Neural progenitor cell (in vitro differentiated cells): ENCODE data around the gene WFDC6. TPM values are rescaled to one million over a fixed set of nuclear protein-coding genes. Genes with fewer than 3 reads are reported as not detected.
A peak's percentile ranks its signal among the peaks of the same experiment; 100 is the strongest.

ENCODE experiments used
- DNase-seq: peaks from one replicate; pipeline ENCODE4 v3.0.0-alpha.2; 2016; ENCODE audit warnings: low spot score
- H2AFZ ChIP-seq: fragments of 200-600 bp; sonication (generic); replicated peaks from 2 replicates; pipeline ENCODE4 v1.6.1; 2016; ENCODE audit warnings: antibody characterized with exemption
- H3F3A ChIP-seq: fragments of 200-600 bp; sonication (generic); 2 replicates; pipeline ENCODE4 v1.6.1; 2016; ENCODE audit warnings: antibody characterized with exemption, low read depth
- H3K27ac ChIP-seq: fragments of 200-600 bp; sonication (generic); 2 replicates; pipeline ENCODE4 v1.5.1; 2016; ENCODE audit warnings: mild to moderate bottlenecking
- H3K27me3 ChIP-seq: fragments of 200-600 bp; sonication (generic); 2 replicates; pipeline ENCODE4 v1.6.1; 2016; ENCODE audit warnings: mild to moderate bottlenecking, moderate library complexity
- H3K36me3 ChIP-seq: fragments of 200-600 bp; sonication (generic); 2 replicates; pipeline ENCODE4 v1.5.1; 2016
- H3K4me1 ChIP-seq: fragments of 200-600 bp; sonication (generic); 2 replicates; pipeline ENCODE4 v1.6.1; 2016; ENCODE audit warnings: mixed run types
- H3K4me2 ChIP-seq: fragments of 200-600 bp; sonication (generic); 2 replicates; pipeline ENCODE4 v1.6.1; 2016
- H3K4me3 ChIP-seq: fragments of 200-600 bp; sonication (generic); 2 replicates; pipeline ENCODE4 v1.5.1; 2016
- H3K79me2 ChIP-seq: fragments of 200-600 bp; sonication (generic); 2 replicates; pipeline ENCODE4 v1.6.1; 2016; ENCODE audit warnings: low read depth
- H3K9ac ChIP-seq: fragments of 200-600 bp; sonication (generic); 2 replicates; pipeline ENCODE4 v1.6.1; 2016
- H3K9me3 ChIP-seq: fragments of 200-600 bp; sonication (generic); 2 replicates; pipeline ENCODE4 v1.5.1; 2016; ENCODE audit warnings: low read depth
- H4K20me1 ChIP-seq: fragments of 200-600 bp; sonication (generic); 2 replicates; pipeline ENCODE4 v1.6.1; 2016; ENCODE audit warnings: low read depth
- H3K27ac Mint-ChIP-seq: 3 replicates; pipeline ENCODE4 v1.8.0; 2021; ENCODE audit warnings: mixed read lengths
- H3K27me3 Mint-ChIP-seq: 2 replicates; pipeline ENCODE4 v1.8.0; 2022; ENCODE audit warnings: low read depth, mild to moderate bottlenecking, inconsistent platforms, moderate library complexity, mixed read lengths; ENCODE audit not compliant: insufficient read depth
- H3K36me3 Mint-ChIP-seq: 3 replicates; pipeline ENCODE4 v1.8.0; 2021; ENCODE audit warnings: mixed read lengths
- H3K4me1 Mint-ChIP-seq: 3 replicates; pipeline ENCODE4 v1.8.0; 2021; ENCODE audit warnings: mixed read lengths
- H3K4me3 Mint-ChIP-seq: 3 replicates; pipeline ENCODE4 v1.8.0; 2021; ENCODE audit warnings: mild to moderate bottlenecking, moderate library complexity, mixed read lengths
- H3K9me3 Mint-ChIP-seq: 3 replicates; pipeline ENCODE4 v1.8.0; 2020; ENCODE audit warnings: mixed read lengths
- EZH2 ChIP-seq: fragments of 200-600 bp; sonication (generic); IDR thresholded peaks from 2 replicates; pipeline ENCODE4 v1.6.1; 2017; ENCODE audit warnings: antibody characterized with exemption, mild to moderate bottlenecking, moderate library complexity
- EZH2phosphoT487 ChIP-seq: fragments of 200-600 bp; sonication (generic); IDR thresholded peaks from 2 replicates; pipeline ENCODE4 v1.6.1; 2017; ENCODE audit warnings: antibody characterized with exemption
- total RNA-seq: library from RNA; depleted of rRNA; stranded (reverse); fragments of >200 nt; gene quantifications from 2 replicates; pipeline ENCODE4 v1.2.3, GENCODE V29; 2015; ENCODE audit warnings: low replicate concordance
- TF ChIP-seq, protein P1 (sequence below): fragments of 200-600 bp; sonication (generic); IDR thresholded peaks from 2 replicates; pipeline ENCODE4 v1.5.1; 2017; ENCODE audit warnings: antibody characterized with exemption, mild to moderate bottlenecking

The WFDC6 gene
- total RNA-seq, 1 donor from 2014 or later: not detected

DNA sequence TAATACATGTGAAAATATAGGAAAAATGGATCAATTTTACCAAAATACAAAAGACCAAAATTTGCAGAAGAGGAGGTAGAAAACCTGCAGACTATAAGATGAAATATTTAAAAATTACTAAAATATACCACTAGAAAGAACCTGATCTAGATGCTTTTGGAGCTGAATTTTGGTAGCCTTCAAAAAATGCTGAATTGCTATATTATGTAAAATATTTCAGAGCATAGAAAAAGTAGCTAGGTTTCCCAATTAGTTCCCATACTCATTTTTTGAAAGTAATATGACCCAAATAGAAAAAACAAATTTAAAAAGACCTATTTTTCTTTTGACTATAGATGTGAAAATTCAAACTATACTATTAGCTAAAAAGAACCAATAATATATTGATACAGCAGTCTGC is 11.5 kb upstream of the WFDC6 start:
- Histone ChIP-seq H3K9ac (no peak overlapping the region), H3K9me3 (no peaks in the 10 kb centered on the region), H3K27ac (no peak overlapping the region), H3K4me2 (no peak overlapping the region), H3K4me3 (no peak overlapping the region), H2AFZ (no peak overlapping the region), H3K4me1 (no peaks in the 10 kb centered on the region), H3F3A (no peaks in the 10 kb centered on the region), H3K27me3 (no peaks in the 10 kb centered on the region), H3K36me3 (no peaks in the 10 kb centered on the region), H3K79me2 (no peaks in the 10 kb centered on the region), H4K20me1 (no peaks in the 10 kb centered on the region)
- H3K36me3 Mint-ChIP-seq: no peaks in the 10 kb centered on the region
- no peak for DNase-seq
- H3K27ac Mint-ChIP-seq: no peak overlapping the region
- peaks cover 2% of the 10 kb centered on the region for H3K27me3 Mint-ChIP-seq
- TF ChIP-seq, protein P1, sequence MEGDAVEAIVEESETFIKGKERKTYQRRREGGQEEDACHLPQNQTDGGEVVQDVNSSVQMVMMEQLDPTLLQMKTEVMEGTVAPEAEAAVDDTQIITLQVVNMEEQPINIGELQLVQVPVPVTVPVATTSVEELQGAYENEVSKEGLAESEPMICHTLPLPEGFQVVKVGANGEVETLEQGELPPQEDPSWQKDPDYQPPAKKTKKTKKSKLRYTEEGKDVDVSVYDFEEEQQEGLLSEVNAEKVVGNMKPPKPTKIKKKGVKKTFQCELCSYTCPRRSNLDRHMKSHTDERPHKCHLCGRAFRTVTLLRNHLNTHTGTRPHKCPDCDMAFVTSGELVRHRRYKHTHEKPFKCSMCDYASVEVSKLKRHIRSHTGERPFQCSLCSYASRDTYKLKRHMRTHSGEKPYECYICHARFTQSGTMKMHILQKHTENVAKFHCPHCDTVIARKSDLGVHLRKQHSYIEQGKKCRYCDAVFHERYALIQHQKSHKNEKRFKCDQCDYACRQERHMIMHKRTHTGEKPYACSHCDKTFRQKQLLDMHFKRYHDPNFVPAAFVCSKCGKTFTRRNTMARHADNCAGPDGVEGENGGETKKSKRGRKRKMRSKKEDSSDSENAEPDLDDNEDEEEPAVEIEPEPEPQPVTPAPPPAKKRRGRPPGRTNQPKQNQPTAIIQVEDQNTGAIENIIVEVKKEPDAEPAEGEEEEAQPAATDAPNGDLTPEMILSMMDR: no peak
- no peak for TF ChIP-seq EZH2phosphoT487
- TF ChIP-seq EZH2: no peak
- no peaks in the 10 kb centered on the region for H3K9me3 Mint-ChIP-seq
- no peak overlapping the region for H3K4me3 Mint-ChIP-seq
- H3K4me1 Mint-ChIP-seq: no peaks in the 10 kb centered on the region

DNA sequence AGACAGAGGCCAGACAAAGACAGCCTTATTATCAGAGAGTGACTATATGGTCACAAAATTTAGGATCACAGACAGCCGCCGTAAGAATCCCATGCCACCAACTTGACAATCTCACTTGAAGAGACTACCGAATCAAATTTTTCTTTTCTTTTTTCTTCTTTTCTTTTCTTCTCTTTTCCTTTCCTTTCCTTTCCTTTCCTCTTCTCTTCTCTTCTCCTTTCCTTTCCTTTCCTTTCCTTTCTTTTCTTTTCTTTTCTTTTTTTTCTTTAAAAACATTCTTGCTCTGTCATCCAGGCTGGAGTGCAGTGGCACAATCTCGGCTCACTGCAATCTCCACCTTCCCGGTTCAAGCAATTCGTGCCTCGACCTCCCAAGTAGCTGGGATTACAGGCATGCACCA is 9.1 kb upstream of the WFDC6 start:
- Histone ChIP-seq H3K36me3 (no peaks in the 10 kb centered on the region), H2AFZ (no peak overlapping the region), H3K27me3 (no peaks in the 10 kb centered on the region), H3K4me1 (no peaks in the 10 kb centered on the region), H3K9me3 (no peaks in the 10 kb centered on the region), H3K27ac (no peak overlapping the region), H3K4me3 (no peak overlapping the region), H3K9ac (no peak overlapping the region), H3K79me2 (no peaks in the 10 kb centered on the region), H3K4me2 (no peak overlapping the region), H3F3A (no peaks in the 10 kb centered on the region), H4K20me1 (no peaks in the 10 kb centered on the region)
- TF ChIP-seq EZH2 (no peak), EZH2phosphoT487 (no peak)
- no peak overlapping the region for H3K4me3 Mint-ChIP-seq
- H3K27me3 Mint-ChIP-seq: peaks cover 8% of the 10 kb centered on the region
- no peaks in the 10 kb centered on the region for H3K36me3 Mint-ChIP-seq
- H3K9me3 Mint-ChIP-seq: no peaks in the 10 kb centered on the region
- H3K4me1 Mint-ChIP-seq: no peaks in the 10 kb centered on the region
- no peak overlapping the region for H3K27ac Mint-ChIP-seq
- no peak for DNase-seq

DNA sequence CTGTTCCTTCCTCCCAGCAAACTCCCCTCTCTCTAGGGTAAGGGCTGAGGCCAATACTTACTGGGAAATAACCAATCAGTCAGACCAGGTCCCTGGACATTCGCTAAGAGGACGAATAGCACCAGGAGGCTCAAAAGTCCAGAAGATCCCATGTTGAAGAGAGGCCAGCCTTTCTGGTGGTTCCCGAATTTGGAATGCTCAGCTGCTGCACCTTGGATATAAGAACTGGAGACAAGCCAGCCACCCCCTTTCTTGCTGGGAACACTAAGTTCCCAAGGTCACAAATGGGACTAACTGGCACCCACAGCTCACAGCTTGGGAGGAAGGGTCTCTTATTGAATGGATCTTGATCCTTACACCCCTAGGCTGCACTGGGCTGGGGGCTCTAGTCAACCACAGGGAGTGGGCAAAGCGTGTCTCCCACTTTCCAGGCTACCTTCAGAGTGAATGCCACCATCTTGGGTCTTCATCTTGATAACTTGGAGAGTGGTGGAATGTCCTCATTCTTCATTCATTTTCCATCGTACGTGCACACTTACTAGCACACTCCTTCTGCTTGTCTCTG is 8.0 kb upstream of the WFDC6 start, which contains the start of gene EPPIN:
EPPIN (minus strand) TSS at position 196 of the 565 bp plus-strand sequence; CDS start at position 152, 44 bp downstream.
- no peaks in the 10 kb centered on the region for H3K27me3 ChIP-seq
- Mint-ChIP-seq H3K4me3 (no peak within 1 kb of the TSS), H3K27me3 (peaks cover 8% of the 10 kb centered on the region), H3K36me3 (no peaks in the 10 kb centered on the region), H3K27ac (no peak within 1 kb of the TSS), H3K9me3 (no peaks in the 10 kb centered on the region), H3K4me1 (no peaks in the 10 kb centered on the region)
- no peak within 1 kb of the TSS for H3K27ac ChIP-seq
- no peak within 1 kb of the TSS for H3K9ac ChIP-seq
- H4K20me1 ChIP-seq: no peaks in the 10 kb centered on the region
- no peaks in the 10 kb centered on the region for H3F3A ChIP-seq
- H3K9me3 ChIP-seq: no peaks in the 10 kb centered on the region
- no peak within 1 kb of the TSS for H3K4me3 ChIP-seq
- H3K36me3 ChIP-seq: no peaks in the 10 kb centered on the region
- no peak for DNase-seq
- no peak for TF ChIP-seq EZH2
- TF ChIP-seq EZH2phosphoT487: no peak
- TF ChIP-seq, protein P1: no peak
- H3K4me1 ChIP-seq: no peaks in the 10 kb centered on the region
- H3K4me2 ChIP-seq: no peak within 1 kb of the TSS
- no peak within 1 kb of the TSS for H2AFZ ChIP-seq
- no peaks in the 10 kb centered on the region for H3K79me2 ChIP-seq

DNA sequence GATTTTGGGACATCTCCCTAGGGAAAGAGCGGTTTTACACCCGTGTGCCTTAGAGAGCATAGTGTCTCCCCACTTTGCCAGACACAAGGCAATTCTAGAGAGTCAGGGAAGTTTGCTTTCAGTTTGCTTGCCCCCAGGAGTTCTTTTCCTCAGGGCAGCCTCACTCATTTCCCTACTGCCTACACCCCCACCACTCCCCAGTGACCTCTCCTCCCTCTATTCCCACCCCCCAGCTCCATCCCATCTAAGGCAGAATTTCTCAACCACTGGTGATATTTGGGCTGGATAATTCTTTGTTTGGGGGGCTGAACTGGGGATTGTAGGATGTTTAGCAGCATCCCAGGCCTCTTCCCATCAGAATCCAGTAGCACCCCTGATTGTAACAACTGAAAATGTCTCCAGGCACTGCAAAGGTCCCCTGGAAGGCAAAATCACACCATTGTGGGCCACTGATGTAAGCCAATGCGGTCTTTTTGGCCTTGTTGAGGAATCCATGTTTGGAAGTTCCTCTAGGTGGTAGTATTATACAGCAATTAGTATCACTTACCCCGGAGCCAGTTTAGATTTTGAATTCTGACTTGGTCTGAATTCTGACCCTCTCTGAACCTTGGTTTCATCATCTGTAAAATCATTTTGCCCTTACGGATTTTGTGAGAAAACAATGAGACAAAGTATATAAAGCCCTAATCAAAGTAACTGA is 6.6 kb upstream of the WFDC6 start:
- Histone ChIP-seq H2AFZ (peak overlapping the region; percentile 52), H3F3A (no peaks in the 10 kb centered on the region)
- peak; percentile 70 for DNase-seq

More for the DNA sequence above, 6.6 kb upstream of the WFDC6 start:
- TF ChIP-seq EZH2 (no peak), EZH2phosphoT487 (no peak)
- TF ChIP-seq, protein P1: peak; percentile 68
- H3K4me3 ChIP-seq: no peak overlapping the region
- no peaks in the 10 kb centered on the region for H3K27me3 ChIP-seq
- H3K9ac ChIP-seq: no peak overlapping the region
- Mint-ChIP-seq H3K27me3 (peaks cover 8% of the 10 kb centered on the region), H3K4me3 (no peak overlapping the region), H3K9me3 (no peaks in the 10 kb centered on the region), H3K27ac (no peak overlapping the region), H3K36me3 (no peaks in the 10 kb centered on the region), H3K4me1 (no peaks in the 10 kb centered on the region)
- no peaks in the 10 kb centered on the region for H3K79me2 ChIP-seq
- H3K4me1 ChIP-seq: no peaks in the 10 kb centered on the region
- H3K36me3 ChIP-seq: no peaks in the 10 kb centered on the region
- H3K9me3 ChIP-seq: no peaks in the 10 kb centered on the region
- H4K20me1 ChIP-seq: no peaks in the 10 kb centered on the region
- no peak overlapping the region for H3K27ac ChIP-seq
- no peak overlapping the region for H3K4me2 ChIP-seq
